NOMO-1 treated with DMSO at 0.1 percent for 48 hours (cell line): ENCODE measurements around the gene ALDH3A2.

Experiments
- DNase-seq: peaks from one replicate; lab custom pipeline; 2025; ENCODE audit not compliant: unreplicated experiment; lab: John Stamatoyannopoulos, UW

The ALDH3A2 gene

GRCh38 chr17:19648475-19649273 is at the start of gene ALDH3A2:
Gene ALDH3A2, plus strand, starts transcription at chr17:19648751. Its CDS starts 221 bp downstream, at chr17:19648972.
- DNase-seq: peak; percentile 95

GRCh38 chr17:19610311-19610710 is 38.2 kb upstream of the ALDH3A2 start:
- DNase-seq: peak; percentile 21

- DNase-seq: peak; percentile 80
Measured at GRCh38 chr17:19610879-19611278, 37.7 kb upstream of the ALDH3A2 start.

GRCh38 chr17:19613979-19614378 is 34.6 kb upstream of the ALDH3A2 start:
- DNase-seq: no peak

DNA sequence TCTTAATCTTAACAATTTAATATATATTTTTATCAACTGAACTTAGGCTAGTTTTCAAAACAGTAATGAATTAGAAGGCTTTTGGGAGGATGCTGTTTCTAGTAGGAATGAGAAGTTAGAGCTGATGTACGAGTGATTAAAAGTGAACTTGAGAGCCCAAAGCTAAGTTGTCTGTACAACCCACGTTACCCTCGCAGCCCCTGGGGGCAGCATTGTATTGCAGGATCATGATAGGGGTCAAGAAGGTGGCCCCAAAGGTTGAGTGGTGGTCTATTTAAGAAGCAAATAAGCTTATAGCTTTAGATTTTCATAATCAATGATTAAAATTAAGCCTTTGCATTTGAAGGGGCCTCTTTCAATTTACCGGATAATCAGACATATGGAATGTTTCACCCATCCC is 33.7 kb upstream of the ALDH3A2 start:
- DNase-seq: no peak

DNA sequence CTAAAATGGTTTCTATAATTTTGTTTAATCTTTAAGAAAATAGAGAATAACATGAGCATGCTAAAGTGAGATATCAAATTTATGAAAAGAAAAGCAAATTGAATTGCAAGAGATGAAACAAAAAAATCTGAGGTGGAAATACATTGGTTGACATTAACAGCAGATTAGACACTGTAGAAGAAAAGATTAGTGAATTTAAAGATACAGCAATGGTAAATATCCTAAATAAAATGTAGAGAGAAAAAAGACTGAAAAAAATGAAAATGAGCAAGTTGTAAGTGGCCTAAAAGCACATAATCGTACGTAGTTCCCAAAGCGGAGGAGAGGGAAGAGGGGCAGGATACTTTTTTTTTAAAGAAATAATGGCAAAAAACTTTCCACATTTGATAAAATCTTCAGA is 30.5 kb upstream of the ALDH3A2 start:
- no peak for DNase-seq

- no peak for DNase-seq
Measured at GRCh38 chr17:19619705-19620325, 28.7 kb upstream of the ALDH3A2 start.

DNA sequence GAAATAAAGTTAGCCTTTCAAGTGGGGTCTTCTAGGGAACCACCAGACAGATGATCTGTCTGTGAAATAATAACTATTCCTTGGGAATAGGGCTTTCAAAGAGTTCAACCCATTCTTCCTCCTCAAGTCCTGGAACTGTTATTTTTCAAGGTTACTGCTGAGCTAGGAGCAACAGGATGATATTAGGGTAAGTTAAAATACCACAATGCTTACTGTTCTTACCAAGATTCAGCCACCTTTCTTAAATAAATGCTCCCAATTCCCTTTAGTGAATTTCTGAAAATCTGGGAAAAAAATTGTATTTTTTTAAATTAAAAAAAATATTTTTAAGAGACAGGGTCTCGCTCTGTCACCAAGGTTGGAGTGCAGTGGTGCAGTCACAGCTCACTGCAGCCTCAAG is 26.9 kb upstream of the ALDH3A2 start:
- DNase-seq: no peak

- no peak for DNase-seq
Measured at GRCh38 chr17:19626079-19626478, 22.5 kb upstream of the ALDH3A2 start.

DNA sequence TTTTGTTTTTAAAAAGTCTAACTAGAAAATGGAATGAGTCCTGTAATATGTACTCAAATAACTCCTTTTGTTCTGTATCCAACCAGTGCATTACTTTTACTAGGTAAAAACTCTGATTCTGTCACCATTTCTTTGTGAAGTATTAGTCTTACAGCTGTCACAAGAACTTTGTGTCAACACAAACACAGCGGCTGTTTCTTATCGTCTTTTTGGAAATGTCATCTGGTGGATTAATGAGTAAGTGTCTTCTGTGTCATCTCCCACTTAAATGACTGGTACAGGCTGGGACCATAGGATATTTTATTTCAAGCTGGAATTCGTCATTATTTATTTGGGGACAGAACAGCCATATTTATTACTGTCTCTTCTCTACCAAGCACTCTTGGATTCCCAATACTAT is 19.1 kb upstream of the ALDH3A2 start:
- DNase-seq: no peak

- no peak for DNase-seq
Measured at GRCh38 chr17:19630035-19630434, 18.5 kb upstream of the ALDH3A2 start.

DNA sequence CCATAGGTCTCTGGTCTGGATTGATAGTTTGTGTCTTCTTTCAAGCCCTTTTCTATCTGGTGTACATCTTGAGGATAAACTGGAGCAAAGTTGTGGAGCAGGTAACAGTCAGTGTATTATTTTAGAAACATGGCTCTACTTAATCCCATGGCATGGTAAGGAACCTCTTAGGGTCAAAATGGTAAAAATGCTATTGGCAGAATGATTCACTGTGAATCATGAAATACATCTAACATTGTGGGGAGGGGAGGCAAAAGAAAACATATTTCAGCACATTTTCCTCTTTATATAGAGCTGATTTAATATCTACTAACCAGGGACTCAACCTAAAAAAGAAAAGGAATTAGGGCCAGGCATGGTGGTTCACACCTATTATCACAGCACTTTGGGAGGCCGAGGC is 17.9 kb upstream of the ALDH3A2 start:
- DNase-seq: no peak

- DNase-seq: no peak
Measured at GRCh38 chr17:19631905-19632304, 16.6 kb upstream of the ALDH3A2 start.

GRCh38 chr17:19641687-19642372 is 6.7 kb upstream of the ALDH3A2 start:
- DNase-seq: no peak

- no peak for DNase-seq
Measured at GRCh38 chr17:19642373-19642893, 6.1 kb upstream of the ALDH3A2 start.

GRCh38 chr17:19644493-19645210 is 3.9 kb upstream of the ALDH3A2 start:
- DNase-seq: no peak

GRCh38 chr17:19645734-19646201 is 2.8 kb upstream of the ALDH3A2 start:
- peak; percentile 62 for DNase-seq

DNA sequence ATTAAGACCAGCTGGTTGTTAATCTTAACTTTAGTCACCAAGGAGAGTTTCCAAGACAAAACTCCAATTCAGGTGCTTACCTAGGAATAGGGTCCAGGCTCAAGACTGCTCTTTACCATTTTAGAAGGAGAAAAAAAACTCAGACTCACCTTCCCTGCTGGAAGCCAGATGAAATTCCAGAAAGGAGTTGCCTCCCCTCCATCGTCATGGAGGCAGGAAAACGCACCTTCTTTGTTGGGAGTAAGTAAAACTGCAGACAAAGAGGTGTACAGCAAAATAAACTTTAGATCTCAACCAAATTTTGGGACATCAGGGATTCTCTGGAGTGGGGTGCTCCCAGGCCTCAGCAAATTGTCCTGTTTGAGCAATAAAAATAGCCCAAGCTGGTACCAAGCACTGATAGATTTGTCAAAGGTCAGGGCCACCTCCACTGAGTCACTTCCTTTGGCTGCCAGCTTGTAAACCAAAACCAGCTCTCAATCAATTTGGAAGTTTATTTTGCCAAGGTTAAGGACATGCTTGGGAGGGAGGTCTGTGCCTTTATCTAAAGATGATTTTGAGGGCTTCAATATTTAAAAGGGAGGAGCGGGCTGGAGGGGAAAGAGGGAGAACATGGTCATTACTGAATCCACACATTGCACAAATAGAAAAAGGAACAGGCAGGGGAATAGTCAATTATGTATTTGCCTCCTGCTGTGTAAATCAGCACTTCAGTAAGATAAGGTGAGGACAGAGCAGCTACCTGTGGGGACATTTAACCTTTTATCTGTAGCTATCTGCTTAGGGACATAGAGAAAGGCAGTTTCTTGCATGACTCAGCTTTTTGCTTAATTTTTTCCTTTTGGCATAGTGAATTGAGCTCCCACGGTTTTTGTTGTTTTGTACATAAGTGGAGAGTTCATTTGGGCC is 1.5 kb upstream of the ALDH3A2 start:
- DNase-seq: peak; percentile 2

GRCh38 chr17:19647697-19648474 is 665 bp upstream of the ALDH3A2 start:
- DNase-seq: peak; percentile 65
